GM12801 (cell line): ENCODE results near the gene ROR2.

Experiments
- CTCF ChIP-seq: IDR thresholded peaks from one replicate; pipeline ENCODE4 v1.5.1; 2011; ENCODE audit warnings: control low read depth; ENCODE audit not compliant: insufficient read length; ENCODE audit errors: extremely low read depth

Gene ROR2

GRCh38 chr9:91897201-91897600 is 52.8 kb downstream of the ROR2 start:
- TF ChIP-seq CTCF: no peak

- TF ChIP-seq CTCF: no peak
These were observed 53.4 kb downstream of the ROR2 start for GRCh38 chr9:91896513-91897121.

- TF ChIP-seq CTCF: no peak
These were observed 53.9 kb downstream of the ROR2 start for GRCh38 chr9:91896097-91896496.

- TF ChIP-seq CTCF: no peak
These were observed 55.5 kb downstream of the ROR2 start for GRCh38 chr9:91894536-91894935.

GRCh38 chr9:91894023-91894422 is 56.0 kb downstream of the ROR2 start:
- no peak for TF ChIP-seq CTCF

GRCh38 chr9:91891915-91892314 is 58.1 kb downstream of the ROR2 start:
- TF ChIP-seq CTCF: no peak

- TF ChIP-seq CTCF: no peak
These were observed 59.4 kb downstream of the ROR2 start for GRCh38 chr9:91890662-91891061.
